ENCODE data around the gene NCOA6. TPM values are rescaled to one million over a fixed set of nuclear protein-coding genes. Genes with fewer than 3 reads are reported as not detected.
"Not testable (repeated sequence)": the region's sequence is repeated elsewhere in the genome, so short reads cannot be mapped to it uniquely, and the experiment has no call there.

The NCOA6 gene
- total and polyA plus RNA-seq, 7 donors, result 5.6 to 15.7 (median 11.0) TPM

DNA sequence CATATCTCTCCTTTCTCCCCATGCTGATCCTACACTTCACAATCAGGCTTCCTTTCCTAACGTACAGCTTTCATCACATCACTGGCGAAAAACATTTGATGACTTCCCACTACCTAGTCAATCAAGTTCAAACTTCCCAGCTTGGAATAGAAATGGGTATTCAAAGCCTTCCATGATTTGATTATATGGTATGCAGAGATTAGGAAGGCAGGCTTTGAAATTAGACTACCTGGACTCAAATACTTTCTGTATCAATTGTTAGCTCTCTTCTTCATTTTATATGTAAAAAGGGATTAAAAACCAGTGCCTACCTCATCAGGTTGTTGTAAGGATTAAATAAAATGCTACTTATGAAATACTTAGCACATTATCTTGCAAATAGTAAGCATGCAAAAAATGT lies 7.7 kb downstream of the NCOA6 start:
- Histone ChIP-seq H3K4me1 (peaks cover 39% of the 10 kb centered on the region), H3K27me3 (ENCODE audit: insufficient read depth in 3 of 3, low read length in 2 of 3) (no peaks in the 10 kb centered on the region), H3K36me3 (ENCODE audit: insufficient read depth in 1 of 2, low read depth in 1 of 2) (no peaks in the 10 kb centered on the region), H3K4me3 (no peak overlapping the region), H3K27ac (no peak overlapping the region), H3K9me3 (no peaks in the 10 kb centered on the region)
- WGBS, 3 donors, result 47 to 50% (median 50%) methylated on average over 2 of the region's 2 CpGs
- DNase-seq (no peak), ATAC-seq (no peak)
- intact Hi-C loops (cut with DNase I), result no loop called here
- TF ChIP-seq, protein P1, sequence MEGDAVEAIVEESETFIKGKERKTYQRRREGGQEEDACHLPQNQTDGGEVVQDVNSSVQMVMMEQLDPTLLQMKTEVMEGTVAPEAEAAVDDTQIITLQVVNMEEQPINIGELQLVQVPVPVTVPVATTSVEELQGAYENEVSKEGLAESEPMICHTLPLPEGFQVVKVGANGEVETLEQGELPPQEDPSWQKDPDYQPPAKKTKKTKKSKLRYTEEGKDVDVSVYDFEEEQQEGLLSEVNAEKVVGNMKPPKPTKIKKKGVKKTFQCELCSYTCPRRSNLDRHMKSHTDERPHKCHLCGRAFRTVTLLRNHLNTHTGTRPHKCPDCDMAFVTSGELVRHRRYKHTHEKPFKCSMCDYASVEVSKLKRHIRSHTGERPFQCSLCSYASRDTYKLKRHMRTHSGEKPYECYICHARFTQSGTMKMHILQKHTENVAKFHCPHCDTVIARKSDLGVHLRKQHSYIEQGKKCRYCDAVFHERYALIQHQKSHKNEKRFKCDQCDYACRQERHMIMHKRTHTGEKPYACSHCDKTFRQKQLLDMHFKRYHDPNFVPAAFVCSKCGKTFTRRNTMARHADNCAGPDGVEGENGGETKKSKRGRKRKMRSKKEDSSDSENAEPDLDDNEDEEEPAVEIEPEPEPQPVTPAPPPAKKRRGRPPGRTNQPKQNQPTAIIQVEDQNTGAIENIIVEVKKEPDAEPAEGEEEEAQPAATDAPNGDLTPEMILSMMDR (IDR thresholded peaks at IDR 0.05), result no peak

DNA sequence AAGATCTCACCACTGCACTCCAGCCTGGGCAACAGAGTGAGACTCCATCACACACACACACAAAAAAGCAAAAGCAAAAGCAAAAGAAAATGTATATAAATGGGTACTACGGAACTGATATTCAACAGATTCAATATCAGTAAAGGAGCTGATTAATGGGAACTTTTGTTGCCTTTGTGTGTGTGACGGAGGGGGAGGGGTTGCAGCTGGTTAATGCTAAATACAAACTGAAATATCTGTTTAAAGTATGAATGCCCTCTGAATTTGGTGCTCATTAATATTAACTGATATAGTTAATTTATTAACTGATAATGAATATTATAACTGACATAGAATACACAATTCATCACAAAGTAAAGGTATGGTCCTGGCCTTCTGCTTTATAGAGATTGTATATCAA lies 8.4 kb downstream of the NCOA6 start:
- WGBS, 3 donors, result 44 to 100% (median 52%) methylated on average over 1 to 2 of the region's 2 CpGs
- peaks cover 32% of the 10 kb centered on the region for H3K4me1 ChIP-seq
- TF ChIP-seq, protein P1 (IDR thresholded peaks at IDR 0.05), result no peak
- H3K9me3 ChIP-seq, result no peaks in the 10 kb centered on the region
- DNase-seq (no peak), ATAC-seq (no peak)
- intact Hi-C loops (cut with DNase I), result no loop called here
- H3K27ac ChIP-seq, result no peak overlapping the region
- no peaks in the 10 kb centered on the region for H3K36me3 ChIP-seq (ENCODE audit: insufficient read depth in 1 of 2, low read depth in 1 of 2)
- no peaks in the 10 kb centered on the region for H3K27me3 ChIP-seq (ENCODE audit: insufficient read depth in 3 of 3, low read length in 2 of 3)
- H3K4me3 ChIP-seq, result no peak overlapping the region

DNA sequence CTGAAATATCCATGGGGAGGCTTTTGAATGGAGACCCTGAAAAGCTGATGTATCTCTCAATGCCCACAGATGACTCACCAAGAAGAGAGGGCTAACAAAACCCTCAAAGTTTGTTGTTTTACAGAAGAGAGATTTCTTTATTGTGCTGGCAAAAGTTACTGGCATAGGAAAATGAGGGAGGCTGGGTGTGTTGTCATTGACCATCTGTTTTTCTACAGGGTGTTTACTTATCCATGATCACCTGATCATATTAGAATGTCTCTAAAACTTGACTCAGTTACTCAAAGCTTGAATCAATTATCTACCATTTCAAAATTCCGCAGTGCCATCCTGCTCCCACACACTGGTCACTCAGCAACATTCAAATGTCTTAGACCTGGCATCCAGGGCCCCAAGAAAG lies 9.8 kb downstream of the NCOA6 start:
- no peak for DNase-seq
- TF ChIP-seq, protein P1 (IDR thresholded peaks at IDR 0.05), result no peak
- no peak for ATAC-seq
- Histone ChIP-seq H3K36me3 (ENCODE audit: insufficient read depth in 1 of 2, low read depth in 1 of 2) (no peaks in the 10 kb centered on the region), H3K4me3 (no peak overlapping the region), H3K27ac (no peak overlapping the region), H3K4me1 (peaks cover 30% of the 10 kb centered on the region), H3K27me3 (ENCODE audit: insufficient read depth in 3 of 3, low read length in 2 of 3) (no peaks in the 10 kb centered on the region), H3K9me3 (no peaks in the 10 kb centered on the region)
- 83 to 91% (median 83%) methylated on average over 1 of the region's 1 CpG for WGBS, 3 donors
- intact Hi-C loops (cut with DNase I), result no loop called here

DNA sequence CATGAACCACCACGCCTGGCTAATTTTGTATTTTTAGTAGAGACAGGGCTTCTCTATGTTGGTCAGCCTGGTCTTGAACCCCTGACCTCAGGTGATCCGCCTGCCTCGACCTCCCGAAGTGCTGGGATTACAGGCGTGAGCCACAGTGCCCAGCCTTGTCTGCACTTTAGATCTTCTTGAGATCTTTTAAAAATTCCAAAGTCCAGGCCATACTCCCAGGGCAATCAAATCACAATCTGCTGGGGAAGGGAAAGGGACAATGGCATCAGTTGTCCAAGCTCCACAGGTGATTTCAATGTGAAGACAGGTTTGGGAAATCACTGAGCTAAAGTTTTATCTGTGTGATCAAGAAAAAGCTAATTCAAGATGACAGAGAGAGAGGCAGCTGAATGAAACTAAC lies 16.9 kb downstream of the NCOA6 start:
- Histone ChIP-seq H3K27me3 (ENCODE audit: insufficient read depth in 3 of 3, low read length in 2 of 3) (no peaks in the 10 kb centered on the region), H3K4me3 (no peak overlapping the region), H3K9me3 (no peaks in the 10 kb centered on the region), H3K4me1 (peaks cover 7% of the 10 kb centered on the region), H3K27ac (no peak overlapping the region), H3K36me3 (ENCODE audit: insufficient read depth in 1 of 2, low read depth in 1 of 2) (peaks cover 0 to 7% of the 10 kb centered on the region in 2 donors)
- TF ChIP-seq, protein P1 (IDR thresholded peaks at IDR 0.05), result no peak
- no peak for ATAC-seq
- intact Hi-C loops (cut with DNase I), result no loop called here
- WGBS, 3 donors, result 98% methylated on average over 5 of the region's 5 CpGs
- no peak for DNase-seq

DNA sequence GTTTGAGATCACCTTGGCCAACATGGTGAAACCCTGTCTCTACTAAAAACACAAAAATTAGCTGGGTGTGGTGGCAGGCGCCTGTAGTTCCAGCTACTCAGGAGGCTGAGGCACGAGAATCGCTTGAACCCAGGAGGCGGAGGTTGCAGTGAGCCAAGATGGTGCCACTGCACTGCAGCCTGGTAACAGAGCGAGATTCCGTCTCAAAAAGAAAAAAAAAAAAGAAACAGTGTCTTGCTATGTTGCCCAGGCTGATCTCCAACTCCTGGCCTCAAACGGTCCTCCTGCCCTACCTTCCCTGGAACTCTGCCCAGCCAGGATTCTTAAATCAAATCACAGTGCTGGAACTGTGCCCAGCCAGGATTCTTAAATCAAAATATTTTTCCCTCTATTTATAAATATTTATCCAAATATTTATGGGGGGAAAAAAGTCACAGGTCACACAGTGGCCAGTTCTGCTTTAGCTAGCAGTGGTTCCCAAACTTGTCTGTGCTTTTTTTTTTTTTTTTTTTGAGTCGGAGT lies 17.4 kb downstream of the NCOA6 start:
- H3K27me3 ChIP-seq (ENCODE audit: insufficient read depth in 3 of 3, low read length in 2 of 3); ATAC-seq; H3K4me3 ChIP-seq; H3K27ac ChIP-seq; DNase-seq; intact Hi-C loops (cut with DNase I); H3K9me3 ChIP-seq; H3K36me3 ChIP-seq (ENCODE audit: insufficient read depth in 1 of 2, low read depth in 1 of 2); H3K4me1 ChIP-seq: not testable (repeated sequence)
- 81 to 90% (median 85%) methylated on average over 7 to 8 of the region's 8 CpGs for WGBS, 3 donors

Data from psoas muscle (tissue), 8 donors.